HG02759 (cell line): ENCODE data around the gene TJP3.
A peak's percentile ranks its signal among the peaks of the same experiment; 100 is the strongest.
"Not testable (repeated sequence)": the region's sequence is repeated elsewhere in the genome, so short reads cannot be mapped to it uniquely, and the experiment has no call there.

Experiments
- ATAC-seq: cut with Tn5 transposase; IDR thresholded peaks from one replicate; pipeline ENCODE4 v1.9.1; 2021; ENCODE audit warnings: mild to moderate bottlenecking, moderate library complexity; ENCODE audit not compliant: unreplicated experiment

Gene TJP3

DNA sequence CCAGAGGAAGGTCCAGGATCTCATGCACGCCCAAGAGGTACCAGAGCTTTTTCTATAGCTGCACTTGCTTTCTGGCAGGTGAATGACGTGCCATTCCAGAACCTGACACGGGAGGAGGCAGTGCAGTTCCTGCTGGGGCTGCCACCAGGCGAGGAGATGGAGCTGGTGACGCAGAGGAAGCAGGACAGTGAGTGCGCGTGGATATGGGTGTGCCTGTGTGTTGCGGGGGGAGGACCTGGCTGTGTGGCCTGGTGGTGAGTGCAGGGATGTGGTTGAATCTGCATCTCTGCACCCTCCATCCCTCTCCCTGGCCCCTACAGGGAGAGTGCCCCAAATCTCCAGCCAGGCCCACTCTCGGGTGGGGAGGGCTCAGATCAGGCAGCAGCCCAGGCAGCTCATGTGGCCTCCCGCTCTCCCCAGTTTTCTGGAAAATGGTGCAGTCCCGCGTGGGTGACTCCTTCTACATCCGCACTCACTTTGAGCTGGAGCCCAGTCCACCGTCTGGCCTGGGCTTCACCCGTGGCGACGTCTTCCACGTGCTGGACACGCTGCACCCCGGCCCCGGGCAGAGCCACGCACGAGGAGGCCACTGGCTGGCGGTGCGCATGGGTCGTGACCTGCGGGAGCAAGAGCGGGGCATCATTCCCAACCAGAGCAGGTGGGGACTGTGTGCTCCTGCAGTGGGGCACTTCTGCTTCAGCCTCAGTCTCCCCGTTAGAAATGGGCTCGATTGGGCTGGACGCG is 30.5 kb downstream of the TJP3 start:
- ATAC-seq = no peak

DNA sequence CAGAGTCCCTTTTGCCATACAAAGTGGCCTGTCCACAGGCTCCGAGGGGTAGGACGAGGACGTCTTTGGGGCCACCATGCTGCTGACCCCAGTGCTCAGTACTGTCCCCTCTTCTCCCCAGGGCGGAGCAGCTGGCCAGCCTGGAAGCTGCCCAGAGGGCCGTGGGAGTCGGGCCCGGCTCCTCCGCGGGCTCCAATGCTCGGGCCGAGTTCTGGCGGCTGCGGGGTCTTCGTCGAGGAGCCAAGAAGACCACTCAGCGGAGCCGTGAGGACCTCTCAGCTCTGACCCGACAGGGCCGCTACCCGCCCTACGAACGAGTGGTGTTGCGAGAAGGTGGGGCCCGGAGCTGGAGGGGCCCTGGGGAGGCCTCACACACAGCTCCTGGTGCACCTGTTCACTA is 32.2 kb downstream of the TJP3 start:
- ATAC-seq = no peak

DNA sequence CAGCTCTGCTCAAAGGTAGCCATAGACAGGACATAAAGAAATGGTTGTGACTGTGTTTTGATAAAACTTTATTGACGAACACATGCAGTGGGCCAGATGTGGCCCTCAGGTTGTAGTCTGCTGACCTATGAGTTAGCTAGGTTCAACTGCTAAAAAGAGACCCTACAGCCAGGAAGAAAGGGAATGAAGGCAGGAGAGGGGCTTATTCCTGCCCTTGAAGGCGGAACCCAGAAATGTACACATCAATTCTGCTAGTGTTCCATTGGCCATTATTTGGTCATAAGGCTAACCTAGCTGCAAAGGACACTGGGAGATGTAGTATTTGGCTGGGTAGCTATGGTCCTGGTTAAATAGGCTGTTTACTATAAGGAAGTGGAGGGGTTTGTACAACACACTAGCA is 35.3 kb downstream of the TJP3 start:
- ATAC-seq = no peak

DNA sequence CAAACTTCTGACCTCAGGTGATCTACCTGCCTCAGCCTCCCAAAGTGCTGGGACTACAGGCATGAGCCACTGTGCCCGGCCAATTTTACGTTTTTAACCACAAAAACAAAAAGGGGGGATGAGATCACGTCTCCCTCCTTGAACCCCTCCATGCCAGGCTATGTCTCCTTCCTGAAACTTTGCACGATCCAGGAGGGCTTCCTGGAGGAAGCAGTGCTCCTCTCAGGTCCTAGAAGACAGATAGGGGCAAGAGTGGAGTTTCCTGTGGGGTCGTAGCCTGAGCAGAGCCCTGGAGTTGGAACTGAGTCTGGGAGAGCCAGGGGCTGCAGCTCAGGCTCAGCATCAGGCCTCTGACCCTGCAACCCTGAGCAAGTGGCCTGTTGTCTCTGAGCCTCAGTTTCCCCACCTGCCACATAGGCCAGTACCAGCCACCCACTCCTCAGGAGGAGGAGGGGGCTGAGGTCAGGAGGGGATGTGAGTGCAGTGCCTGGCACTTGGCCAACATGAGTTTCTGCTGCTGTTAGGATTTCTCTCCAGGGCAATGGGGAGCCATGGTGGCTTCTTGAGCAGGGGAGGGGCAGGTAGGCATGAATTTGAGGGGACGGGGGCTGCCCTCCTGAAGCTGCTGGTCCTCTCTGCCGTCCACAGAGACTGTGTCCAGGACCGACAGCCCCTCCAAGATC is 37.3 kb downstream of the TJP3 start:
- no peak for ATAC-seq

DNA sequence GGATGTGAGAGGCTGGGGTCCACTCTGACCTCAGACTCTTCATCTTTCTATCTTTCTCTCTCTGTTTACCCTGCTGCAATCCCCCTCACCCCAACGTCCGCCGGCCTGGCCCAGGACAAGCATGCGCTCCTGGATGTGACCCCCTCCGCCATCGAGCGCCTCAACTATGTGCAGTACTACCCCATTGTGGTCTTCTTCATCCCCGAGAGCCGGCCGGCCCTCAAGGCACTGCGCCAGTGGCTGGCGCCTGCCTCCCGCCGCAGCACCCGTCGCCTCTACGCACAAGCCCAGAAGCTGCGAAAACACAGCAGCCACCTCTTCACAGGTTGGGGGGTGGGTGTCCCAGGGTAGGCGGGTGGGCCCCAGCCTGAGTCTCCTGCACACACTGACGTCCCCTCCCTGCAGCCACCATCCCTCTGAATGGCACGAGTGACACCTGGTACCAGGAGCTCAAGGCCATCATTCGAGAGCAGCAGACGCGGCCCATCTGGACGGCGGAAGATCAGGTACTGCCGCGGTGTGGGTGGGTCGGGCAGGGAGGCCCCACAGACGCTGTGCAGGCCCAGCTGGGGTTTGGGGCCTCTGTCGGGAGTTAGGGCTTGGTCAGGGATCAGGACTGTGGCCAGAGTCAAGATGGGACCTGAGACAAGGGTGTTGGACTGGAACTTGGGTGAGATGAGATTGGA is 38.3 kb downstream of the TJP3 start:
- ATAC-seq = no peak

DNA sequence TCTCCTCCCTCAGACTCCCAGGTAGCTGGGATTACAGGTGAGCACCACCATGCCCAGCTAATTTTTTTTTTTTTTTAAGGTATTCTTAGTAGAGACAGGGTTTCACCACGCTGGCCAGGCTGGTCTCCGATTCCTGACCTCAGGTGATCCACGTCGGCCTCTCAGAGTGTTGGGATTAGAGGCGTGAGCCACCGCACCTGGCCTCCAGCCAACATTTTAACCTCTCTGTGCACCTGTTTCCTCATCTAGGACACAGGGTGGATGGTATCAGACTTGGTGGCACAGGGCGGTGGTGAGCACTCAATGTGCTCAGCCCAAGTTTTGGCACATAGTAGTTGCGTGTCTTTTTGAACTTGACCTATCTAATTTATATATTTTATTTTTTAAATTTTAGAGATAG is 40.8 kb downstream of the TJP3 start:
- no peak for ATAC-seq

DNA sequence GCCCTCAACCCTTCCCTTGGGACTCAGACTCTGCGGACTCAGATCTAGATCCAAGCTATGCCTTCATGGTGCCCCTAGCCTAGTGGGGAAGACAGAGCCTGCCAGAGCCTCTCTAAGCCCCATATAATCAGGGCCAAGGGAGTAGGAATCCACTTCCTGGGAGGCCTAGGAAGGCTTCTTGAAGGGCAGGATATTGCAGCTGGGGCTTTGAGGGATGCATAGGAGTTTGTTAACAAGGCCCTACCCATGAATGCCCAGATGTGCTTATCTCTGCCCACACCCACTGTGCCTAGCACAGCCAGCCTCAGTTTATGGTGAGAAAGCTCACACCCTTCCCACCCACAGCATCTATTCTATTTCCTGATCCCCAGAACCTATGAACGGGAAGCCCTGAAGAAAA is 42.0 kb downstream of the TJP3 start:
- no peak for ATAC-seq

DNA sequence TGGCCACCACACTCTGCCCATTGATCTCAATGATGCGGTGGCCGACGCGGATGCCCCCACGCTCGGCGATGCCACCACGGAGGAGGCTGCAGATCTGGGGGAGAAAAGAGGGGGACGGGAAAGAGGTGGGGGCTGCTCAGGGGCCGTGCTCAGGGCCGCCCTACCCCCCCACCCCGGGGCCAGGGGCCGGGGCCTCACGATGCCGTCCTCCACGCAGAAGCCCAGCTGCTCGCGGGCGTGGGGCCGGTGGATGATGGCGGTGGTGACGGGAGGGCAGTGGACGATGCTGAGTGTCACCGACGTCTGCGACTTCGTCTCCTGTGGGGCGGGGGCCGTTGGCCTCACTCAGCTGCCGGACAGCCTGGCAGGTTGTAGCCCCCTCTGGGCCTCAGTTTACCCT is 43.1 kb downstream of the TJP3 start:
- ATAC-seq = no peak

DNA sequence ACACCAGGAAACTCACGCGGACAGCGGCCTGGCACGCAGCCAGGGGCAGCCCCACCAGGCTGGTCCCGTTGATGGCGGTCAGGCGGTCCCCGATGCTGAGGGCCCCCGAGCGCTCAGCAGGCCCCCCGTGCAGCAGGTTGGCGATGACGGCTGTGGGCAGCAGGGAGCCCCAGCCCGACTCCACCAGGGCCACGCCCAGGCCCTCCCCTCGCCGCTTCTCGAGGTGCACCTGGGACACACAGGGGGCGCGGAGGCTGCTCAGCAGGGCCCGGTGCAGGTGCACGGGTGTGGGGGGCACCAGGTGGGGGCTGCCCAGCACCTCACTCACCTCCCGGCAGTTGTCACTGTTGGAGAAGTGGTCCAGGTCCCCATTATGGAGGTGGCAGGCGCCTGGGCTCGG is 44.3 kb downstream of the TJP3 start:
- no peak for ATAC-seq

DNA sequence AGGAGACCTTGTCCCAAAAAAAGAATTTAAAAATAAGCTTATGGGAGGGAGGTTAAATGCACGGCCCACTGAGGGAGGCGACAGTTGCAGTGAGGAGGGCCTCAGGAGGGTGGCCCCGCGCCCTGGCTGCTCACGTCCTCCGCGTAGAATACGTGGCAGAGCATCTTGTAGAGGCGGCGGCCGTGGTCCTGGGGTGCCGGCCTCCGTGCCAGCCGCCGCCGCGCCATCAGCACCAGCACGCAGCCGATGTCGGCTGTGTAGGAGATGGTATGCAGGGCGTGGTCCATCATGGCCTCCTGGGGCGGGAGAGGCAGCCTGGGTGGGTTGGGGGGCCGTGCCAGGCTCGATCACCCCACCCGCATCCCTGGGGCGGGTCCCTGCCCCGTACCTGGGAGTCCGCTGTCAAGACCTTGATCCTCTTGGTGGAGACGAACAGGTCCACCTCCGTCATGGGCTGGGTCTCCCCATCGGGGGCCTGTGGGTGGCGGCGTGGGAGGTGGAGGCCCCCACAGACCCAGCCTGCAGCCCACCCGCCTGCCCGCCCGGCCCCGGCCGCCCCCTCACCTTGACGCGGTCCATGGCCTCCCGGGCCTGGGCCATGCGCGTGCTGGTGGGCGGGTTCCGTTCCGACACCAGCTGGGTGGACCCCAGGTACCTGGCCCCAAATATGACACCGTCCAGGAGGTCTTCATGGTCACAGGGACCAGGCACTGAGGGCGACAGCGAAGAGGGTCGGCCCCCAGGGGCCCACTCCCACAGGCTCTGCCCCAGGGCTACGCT is 45.6 kb downstream of the TJP3 start:
- no peak for ATAC-seq

DNA sequence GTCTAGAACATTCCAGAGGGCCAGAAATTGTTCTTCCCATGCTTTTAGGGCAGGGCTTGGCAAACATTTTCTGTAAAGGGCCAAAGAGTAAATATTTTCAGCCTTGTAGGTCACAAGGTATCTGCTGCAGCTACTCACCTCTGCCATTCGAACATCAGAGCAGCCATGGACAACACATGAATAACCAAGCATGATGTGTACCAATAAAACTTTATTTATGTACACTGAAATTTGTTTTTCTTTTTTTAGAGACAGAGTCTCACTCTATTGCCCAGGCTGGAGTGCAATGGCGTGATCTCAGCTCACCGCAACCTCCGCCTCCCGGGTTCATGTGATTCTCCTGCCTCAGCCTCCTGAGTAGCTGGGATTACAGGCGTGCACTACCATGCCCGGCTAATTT is 49.5 kb downstream of the TJP3 start:
- not testable (repeated sequence) for ATAC-seq

DNA sequence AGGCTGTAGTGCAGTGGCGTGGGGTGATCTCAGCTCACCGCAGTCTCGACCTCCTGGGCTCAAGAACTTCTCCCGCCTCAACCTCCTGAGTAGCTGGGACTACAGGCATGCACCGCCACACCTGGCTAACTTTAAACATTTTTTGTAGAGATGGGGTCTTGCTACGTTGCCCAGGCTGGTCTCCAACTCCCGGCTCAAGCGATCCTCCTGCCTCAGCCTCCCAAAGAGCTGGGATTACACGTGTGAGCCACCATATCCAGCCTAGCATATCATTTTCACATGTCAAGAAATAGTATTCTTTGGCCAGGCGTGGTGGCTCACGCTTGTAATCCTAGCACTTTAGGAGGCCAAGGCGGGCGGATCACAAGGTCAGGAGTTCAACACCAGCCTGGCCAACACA is 50.1 kb downstream of the TJP3 start:
- not testable (repeated sequence) for ATAC-seq

DNA sequence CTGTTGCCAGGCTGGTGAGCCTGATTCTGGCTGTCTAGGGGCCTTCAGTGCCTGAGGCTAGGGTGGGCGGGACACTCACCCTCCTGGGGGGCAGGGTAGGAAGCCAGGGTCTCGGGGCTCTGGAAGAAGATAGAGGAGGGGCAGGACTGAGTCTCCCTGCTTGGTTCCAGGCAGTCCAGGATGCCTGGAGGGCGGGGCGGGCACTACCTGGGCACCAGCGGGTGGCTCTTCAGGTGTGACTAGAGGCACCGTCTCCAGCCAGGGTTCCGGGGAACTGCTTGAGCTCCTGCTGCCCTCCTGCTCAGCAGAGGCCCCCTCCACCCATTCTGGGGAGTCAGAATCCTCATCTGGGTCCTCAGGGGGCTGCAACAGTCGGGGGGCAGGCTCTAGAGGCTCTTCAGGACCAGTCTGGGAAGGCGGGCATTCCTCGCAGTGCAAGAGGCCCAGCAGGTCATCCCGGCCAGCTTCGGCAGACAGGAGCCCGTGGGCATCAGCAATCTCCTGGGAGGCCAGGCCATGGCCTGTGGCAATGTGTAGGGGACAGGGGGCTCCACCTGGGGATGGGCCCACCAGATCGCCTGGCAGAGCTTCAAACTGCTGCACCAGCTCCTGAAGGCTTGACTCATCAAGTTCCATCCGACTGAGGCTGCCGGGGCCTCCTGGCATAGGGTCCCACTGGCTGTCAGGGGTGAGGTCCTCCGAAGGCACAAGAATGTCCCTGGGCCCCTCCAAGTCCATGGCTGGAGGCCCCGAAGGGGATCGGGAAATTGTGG is 51.5 kb downstream of the TJP3 start:
- no peak for ATAC-seq

DNA sequence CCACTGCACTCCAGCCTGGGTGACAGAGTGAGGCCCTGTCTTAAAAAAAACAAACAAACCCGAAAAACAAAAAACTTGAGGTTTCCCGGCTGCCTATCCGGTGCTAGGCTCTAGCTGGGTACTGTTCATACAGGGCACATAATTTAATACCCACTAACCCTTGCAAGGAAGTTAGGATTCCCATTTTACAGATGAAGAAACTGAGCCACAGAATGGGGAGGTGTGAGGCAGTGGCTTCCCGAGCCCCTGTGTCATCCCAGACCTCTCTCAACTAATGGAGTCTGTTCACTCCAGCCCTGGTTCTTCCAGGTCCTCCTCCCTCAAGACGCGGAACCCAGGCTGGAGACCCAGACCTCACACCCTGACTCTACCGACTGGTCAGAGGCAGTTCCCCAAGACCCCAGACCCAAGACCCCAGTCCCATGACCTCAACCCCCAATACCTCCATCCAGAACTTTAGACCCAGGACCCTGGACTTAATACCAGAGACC is 52.7 kb downstream of the TJP3 start:
- ATAC-seq = no peak

DNA sequence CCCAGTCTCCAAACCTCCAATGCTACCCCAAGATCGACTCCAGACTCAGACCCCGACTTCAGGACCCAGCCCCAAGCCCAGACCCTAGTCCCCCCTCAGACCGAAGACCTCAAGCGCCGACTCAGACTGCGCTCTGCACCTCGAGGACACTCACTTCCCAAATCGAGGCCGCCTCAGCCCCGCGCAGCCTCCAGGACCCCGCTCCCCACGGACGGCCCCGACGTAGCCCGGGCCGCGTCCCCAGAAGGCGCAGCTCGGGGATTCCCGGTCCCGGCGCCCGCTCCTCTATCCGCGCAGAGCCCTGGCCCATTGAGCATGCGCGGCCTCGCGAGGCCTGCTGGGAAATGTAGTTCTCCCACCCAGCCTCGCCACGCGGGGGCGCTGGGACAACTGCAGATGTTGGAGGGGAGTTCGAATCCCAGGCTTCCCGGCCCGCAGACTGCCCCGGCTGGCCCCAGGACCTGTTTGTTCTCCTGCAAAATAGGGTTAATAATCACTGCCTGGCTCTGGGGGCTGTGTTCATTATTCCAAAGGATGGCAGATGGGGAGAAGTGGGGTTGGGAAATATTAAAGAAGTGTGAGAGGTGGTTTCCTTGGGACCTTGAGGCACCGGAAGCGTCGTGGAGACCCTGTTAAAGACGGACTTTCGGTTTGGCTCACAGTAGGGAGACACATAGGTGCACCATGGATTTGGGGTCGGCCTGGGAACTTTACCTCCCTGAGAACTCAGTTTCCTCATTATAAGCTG is 53.4 kb downstream of the TJP3 start, which contains the start of gene APBA3:
Gene APBA3 (minus strand): TSS at position 311 of the 748 bp plus-strand sequence. CDS start 1,428 bp downstream, outside the sequence.
- ATAC-seq = peak; percentile 52

DNA sequence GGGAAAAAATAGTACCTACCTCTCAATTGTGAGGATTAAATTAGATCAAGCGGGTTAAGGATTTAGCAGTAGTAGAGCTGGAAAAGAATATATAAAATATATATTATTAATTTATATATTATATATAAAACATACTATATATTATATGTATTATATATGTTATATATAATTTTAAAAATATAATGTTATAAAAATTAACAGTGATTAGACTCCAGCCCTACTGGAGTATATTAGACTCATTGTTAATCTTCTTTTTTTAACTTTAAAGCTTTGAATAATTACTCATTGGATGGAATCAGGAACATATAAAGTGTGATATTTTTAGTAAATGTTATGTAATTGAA is 53.9 kb downstream of the TJP3 start:
- no peak for ATAC-seq

DNA sequence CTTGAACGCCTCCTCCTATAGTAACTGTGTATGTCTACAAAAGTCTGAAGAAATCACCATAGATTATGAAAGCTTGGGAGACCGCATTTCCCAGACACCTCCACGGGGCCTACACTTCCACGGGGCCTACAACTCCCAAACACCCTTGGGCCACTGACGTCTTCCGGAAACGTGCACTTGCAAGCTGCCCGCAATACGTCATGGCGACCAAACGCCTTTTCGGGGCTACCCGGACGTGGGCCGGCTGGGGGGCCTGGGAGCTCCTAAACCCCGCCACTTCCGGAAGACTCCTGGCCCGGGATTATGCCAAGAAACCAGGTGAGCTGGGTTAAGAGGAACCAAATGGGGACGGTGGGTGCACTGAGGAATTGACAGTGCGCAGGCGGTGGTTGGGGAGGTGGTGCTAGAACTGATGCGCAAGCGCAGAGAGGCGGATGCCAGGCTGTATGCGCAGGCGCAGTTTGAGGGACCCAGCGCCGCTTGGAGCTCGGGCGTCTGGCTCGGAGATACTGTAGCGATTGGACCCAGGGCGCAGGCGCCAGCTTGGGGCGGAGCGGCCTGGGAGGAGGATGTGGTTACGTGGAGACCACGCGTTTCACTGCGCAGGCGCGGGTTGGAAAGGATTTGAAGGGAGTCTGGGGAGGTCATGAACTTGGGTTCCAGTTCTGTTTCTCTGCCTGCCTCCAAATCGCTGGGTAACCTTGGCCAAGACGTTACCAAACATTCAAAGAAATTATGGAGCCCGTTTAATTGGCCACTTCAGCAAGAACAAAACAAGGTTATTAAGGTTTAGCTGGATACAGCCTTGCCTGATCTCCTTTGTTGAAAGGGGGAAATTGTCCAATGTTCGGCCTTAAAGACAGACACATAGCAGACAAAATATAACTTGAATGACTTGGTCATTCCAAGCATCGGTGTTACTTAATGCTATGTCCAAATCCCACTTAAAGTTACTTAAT is 54.6 kb downstream of the TJP3 start, which contains the start of gene MRPL54:
Gene MRPL54 (plus strand): TSS at position 182 of the 959 bp plus-strand sequence. CDS start 19 bp downstream, at position 201.
- ATAC-seq = peak; percentile 82

DNA sequence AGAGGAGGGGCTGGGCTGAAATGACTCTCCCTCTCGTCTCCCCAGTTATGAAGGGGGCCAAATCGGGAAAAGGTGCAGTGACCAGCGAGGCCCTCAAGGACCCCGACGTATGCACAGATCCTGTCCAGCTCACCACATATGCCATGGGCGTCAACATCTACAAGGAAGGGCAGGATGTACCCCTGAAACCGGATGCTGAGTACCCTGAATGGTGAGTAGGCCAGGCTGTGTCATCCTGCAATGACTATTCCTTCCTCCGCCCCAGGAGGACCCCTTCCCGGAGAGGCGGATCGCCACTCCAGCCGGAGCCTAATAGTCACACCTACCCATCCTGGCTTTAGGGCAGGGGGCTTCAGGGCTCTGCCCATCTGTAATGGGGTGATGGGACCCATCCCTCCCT is 56.9 kb downstream of the TJP3 start:
- no peak for ATAC-seq
